PC-9 (cell line): ENCODE measurements around the gene DHTKD1. TPM values are rescaled to one million over a fixed set of nuclear protein-coding genes. Genes with fewer than 3 reads are reported as not detected.
A peak's percentile ranks its signal among the peaks of the same experiment; 100 is the strongest.

Source experiments
- BruUV-seq: library from RNA; stranded (reverse); fragments of 400-500 nt; replicated peaks from 2 replicates; lab custom pipeline; 2021; lab: Mats Ljungman, UMichigan
- CTCF ChIA-PET: fragments of 300-600 bp; sonication (Branson Sonifier 250); formaldehyde crosslinking; loops from one replicate; lab custom pipeline; 2022; ENCODE audit warnings: antibody characterized with exemption; lab: Charles Lee
- POLR2A ChIA-PET: fragments of 300-600 bp; sonication (Branson Sonifier 250); formaldehyde crosslinking; loops from one replicate; lab custom pipeline; 2022; ENCODE audit warnings: antibody characterized with exemption; ENCODE audit not compliant: unreplicated experiment; lab: Charles Lee
- DNase-seq, 2 experiments: peaks; one replicate each; pipeline versions ENCODE4 v3.0.0 to v3.0.0-alpha.2; 2015 to 2022; ENCODE audit warnings: mixed read lengths in 1 of 2
- H2AFZ ChIP-seq: fragments of 200-600 bp; sonication (generic); 2 replicates; pipeline ENCODE4 v1.8.1; 2017; ENCODE audit warnings: antibody characterized with exemption
- H3F3A ChIP-seq: fragments of 200-600 bp; sonication (generic); 2 replicates; pipeline ENCODE4 v1.8.1; 2017; ENCODE audit warnings: antibody characterized with exemption, mild to moderate bottlenecking, low read depth; ENCODE audit not compliant: insufficient read depth
- H3K27ac ChIP-seq: fragments of 200-600 bp; sonication (generic); 2 replicates; pipeline ENCODE4 v1.6.1; 2016; ENCODE audit warnings: mixed run types
- H3K27me3 ChIP-seq: fragments of 200-600 bp; sonication (generic); 2 replicates; pipeline ENCODE4 v1.6.1; 2016; ENCODE audit warnings: low read depth, mixed run types; ENCODE audit not compliant: insufficient read depth
- H3K36me3 ChIP-seq: fragments of 200-600 bp; sonication (generic); 2 replicates; pipeline ENCODE4 v1.6.1; 2016; ENCODE audit warnings: low read depth, mixed run types
- H3K4me1 ChIP-seq: fragments of 200-600 bp; sonication (generic); replicated peaks from 2 replicates; pipeline ENCODE4 v1.6.1; 2016; ENCODE audit warnings: mixed run types; ENCODE audit not compliant: insufficient read depth
- H3K4me2 ChIP-seq: fragments of 200-600 bp; sonication (generic); 2 replicates; pipeline ENCODE4 v1.6.1; 2017; ENCODE audit warnings: mixed run types
- H3K4me3 ChIP-seq: fragments of 200-600 bp; sonication (generic); 2 replicates; pipeline ENCODE4 v1.6.1; 2016; ENCODE audit warnings: mixed run types
- H3K79me2 ChIP-seq: fragments of 200-600 bp; sonication (generic); 2 replicates; pipeline ENCODE4 v1.6.1; 2017; ENCODE audit warnings: low read depth, mixed run types
- H3K9me2 ChIP-seq: fragments of 200-600 bp; sonication (generic); 2 replicates; pipeline ENCODE4 v1.8.1; 2017; ENCODE audit warnings: mild to moderate bottlenecking; ENCODE audit not compliant: insufficient read depth
- H3K9me3 ChIP-seq: fragments of 200-600 bp; sonication (generic); 2 replicates; pipeline ENCODE4 v1.8.1; 2016; ENCODE audit warnings: low read depth; ENCODE audit not compliant: insufficient read depth
- H4K20me1 ChIP-seq: fragments of 200-600 bp; sonication (generic); 2 replicates; pipeline ENCODE4 v1.8.1; 2017; ENCODE audit not compliant: insufficient read depth
- EZH2 ChIP-seq: fragments of 200-600 bp; sonication (generic); IDR thresholded peaks from 2 replicates; pipeline ENCODE4 v1.8.0; 2017; ENCODE audit warnings: antibody characterized with exemption, low read depth
- intact Hi-C: fragments of 100-400 bp; cut with micrococcal nuclease; formaldehyde crosslinking; loops from one replicate; pipeline ENCODE4 v1.10.0; 2022; ENCODE audit not compliant: unreplicated experiment
- total RNA-seq: library from RNA; stranded (reverse); gene quantifications from 2 replicates; pipeline ENCODE4 v1.2.3, GENCODE V29; 2021
- TF ChIP-seq, protein P1 (sequence below): fragments of 200-600 bp; sonication (generic); conservative IDR thresholded peaks from 2 replicates; pipeline ENCODE4 v1.6.1; 2017; ENCODE audit warnings: mixed run types, antibody characterized with exemption, mild to moderate bottlenecking, moderate library complexity

The DHTKD1 gene
- total RNA-seq, 1 experiment from 2014 or later, result 41.1 TPM

DNA sequence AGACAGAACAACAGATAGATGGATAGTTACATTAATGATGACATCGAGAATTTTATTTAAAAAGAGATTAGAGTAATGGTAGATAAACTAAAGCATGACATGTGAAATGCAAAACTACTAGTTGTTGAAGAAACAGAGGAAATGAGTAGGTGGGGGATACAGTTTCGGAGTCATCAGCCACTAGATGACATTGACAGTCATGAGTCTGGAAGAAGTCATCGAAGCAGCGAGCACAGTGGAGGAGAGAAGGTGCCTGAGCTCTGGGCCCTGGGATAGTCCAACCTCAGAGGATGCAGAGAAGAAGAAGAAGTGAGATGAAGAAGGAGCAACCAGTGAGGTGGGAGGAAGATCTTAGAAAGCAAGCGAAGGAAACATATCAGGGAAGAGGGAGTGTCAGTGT lies 40.5 kb downstream of the DHTKD1 start:
- DNase-seq, result no peak
- H3K27me3 ChIP-seq, result no peaks in the 10 kb centered on the region
- H3K4me3 ChIP-seq, result no peak overlapping the region
- no peaks in the 10 kb centered on the region for H3K9me2 ChIP-seq
- no peak overlapping the region for H2AFZ ChIP-seq
- H3K36me3 ChIP-seq, result no peaks in the 10 kb centered on the region
- TF ChIP-seq, protein P1, sequence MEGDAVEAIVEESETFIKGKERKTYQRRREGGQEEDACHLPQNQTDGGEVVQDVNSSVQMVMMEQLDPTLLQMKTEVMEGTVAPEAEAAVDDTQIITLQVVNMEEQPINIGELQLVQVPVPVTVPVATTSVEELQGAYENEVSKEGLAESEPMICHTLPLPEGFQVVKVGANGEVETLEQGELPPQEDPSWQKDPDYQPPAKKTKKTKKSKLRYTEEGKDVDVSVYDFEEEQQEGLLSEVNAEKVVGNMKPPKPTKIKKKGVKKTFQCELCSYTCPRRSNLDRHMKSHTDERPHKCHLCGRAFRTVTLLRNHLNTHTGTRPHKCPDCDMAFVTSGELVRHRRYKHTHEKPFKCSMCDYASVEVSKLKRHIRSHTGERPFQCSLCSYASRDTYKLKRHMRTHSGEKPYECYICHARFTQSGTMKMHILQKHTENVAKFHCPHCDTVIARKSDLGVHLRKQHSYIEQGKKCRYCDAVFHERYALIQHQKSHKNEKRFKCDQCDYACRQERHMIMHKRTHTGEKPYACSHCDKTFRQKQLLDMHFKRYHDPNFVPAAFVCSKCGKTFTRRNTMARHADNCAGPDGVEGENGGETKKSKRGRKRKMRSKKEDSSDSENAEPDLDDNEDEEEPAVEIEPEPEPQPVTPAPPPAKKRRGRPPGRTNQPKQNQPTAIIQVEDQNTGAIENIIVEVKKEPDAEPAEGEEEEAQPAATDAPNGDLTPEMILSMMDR, result no peak
- no peak for TF ChIP-seq EZH2
- ChIA-PET POLR2A (no interaction called here), CTCF (no interaction called here)
- TSS peak; percentile 8 for BruUV-seq
- H3K4me1 ChIP-seq, result no peaks in the 10 kb centered on the region
- no peaks in the 10 kb centered on the region for H3K79me2 ChIP-seq
- no peaks in the 10 kb centered on the region for H3F3A ChIP-seq
- intact Hi-C loops, result no loop called here
- no peaks in the 10 kb centered on the region for H4K20me1 ChIP-seq
- H3K9me3 ChIP-seq, result no peaks in the 10 kb centered on the region
- H3K27ac ChIP-seq, result no peak overlapping the region
- no peak overlapping the region for H3K4me2 ChIP-seq

DNA sequence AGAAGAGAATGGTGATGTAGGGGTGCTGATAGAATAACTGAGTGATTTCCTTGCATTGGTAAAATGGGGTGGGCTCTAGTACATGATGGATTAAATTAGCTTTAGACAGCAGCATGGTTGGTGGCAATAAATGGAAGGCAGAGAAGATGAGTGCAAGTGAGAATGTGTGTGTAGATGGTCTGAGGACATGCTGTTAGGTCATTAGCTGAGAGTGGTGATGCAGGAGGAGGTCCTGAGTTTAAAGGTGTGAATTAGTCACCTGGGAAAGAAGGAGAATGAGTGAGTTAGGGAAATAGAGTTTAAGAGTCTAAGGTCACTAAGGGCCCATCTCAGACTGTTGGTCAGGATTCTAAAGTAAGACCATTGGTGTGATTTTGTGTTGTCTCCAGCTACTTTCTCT lies 42.8 kb downstream of the DHTKD1 start:
- Histone ChIP-seq H4K20me1 (no peaks in the 10 kb centered on the region), H3K36me3 (no peaks in the 10 kb centered on the region), H3K4me3 (no peak overlapping the region), H3K4me2 (no peak overlapping the region), H3K79me2 (no peaks in the 10 kb centered on the region), H3K9me3 (no peaks in the 10 kb centered on the region), H3F3A (no peaks in the 10 kb centered on the region), H3K27me3 (no peaks in the 10 kb centered on the region), H2AFZ (no peak overlapping the region), H3K27ac (no peak overlapping the region), H3K4me1 (no peaks in the 10 kb centered on the region), H3K9me2 (no peaks in the 10 kb centered on the region)
- ChIA-PET POLR2A (no interaction called here), CTCF (no interaction called here)
- TF ChIP-seq EZH2, result no peak
- TF ChIP-seq, protein P1, result no peak
- BruUV-seq, result no TSS peak
- no peak for DNase-seq
- intact Hi-C loops, result no loop called here

DNA sequence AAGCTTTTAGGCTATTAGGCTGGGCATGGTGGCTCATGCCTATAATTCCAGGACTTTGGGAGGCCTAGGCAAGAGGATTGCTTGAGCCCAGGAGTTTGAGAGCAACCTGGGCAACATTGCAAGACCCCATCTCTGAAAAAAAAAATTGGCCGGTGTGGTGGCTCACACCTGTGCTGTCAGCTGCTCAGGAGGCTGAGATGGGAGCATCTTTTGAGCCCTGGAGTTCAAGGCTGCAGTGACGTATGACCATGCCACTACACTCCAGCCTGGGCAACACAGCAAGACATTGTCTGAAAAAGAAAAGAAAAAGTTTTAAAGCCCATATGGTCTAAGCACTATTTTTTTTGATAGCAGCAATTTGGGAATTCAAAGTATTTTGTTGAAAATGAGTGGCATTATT lies 44.9 kb downstream of the DHTKD1 start:
- H3K4me2 ChIP-seq, result no peak overlapping the region
- DNase-seq, result no peak

More for the DNA sequence above, 44.9 kb downstream of the DHTKD1 start:
- no peaks in the 10 kb centered on the region for H3K4me1 ChIP-seq
- no peaks in the 10 kb centered on the region for H4K20me1 ChIP-seq
- intact Hi-C loops, result no loop called here
- H3K4me3 ChIP-seq, result no peak overlapping the region
- TF ChIP-seq, protein P1, result no peak
- no peaks in the 10 kb centered on the region for H3K79me2 ChIP-seq
- BruUV-seq, result no TSS peak
- no peak overlapping the region for H3K27ac ChIP-seq
- H3K36me3 ChIP-seq, result no peaks in the 10 kb centered on the region
- ChIA-PET POLR2A (no interaction called here), CTCF (no interaction called here)
- no peaks in the 10 kb centered on the region for H3F3A ChIP-seq
- no peaks in the 10 kb centered on the region for H3K9me3 ChIP-seq
- no peaks in the 10 kb centered on the region for H3K9me2 ChIP-seq
- H2AFZ ChIP-seq, result no peak overlapping the region
- H3K27me3 ChIP-seq, result no peaks in the 10 kb centered on the region
